GM12878 (cell line): Measurements from ENCODE around the gene EXOC8.

ENCODE experiments used
- ATF2 ChIP-seq: IDR thresholded peaks from 2 replicates; pipeline ENCODE4 v1.6.1; 2012; ENCODE audit warnings: low read length, inconsistent platforms
- CHD1 ChIP-seq: IDR thresholded peaks from 2 replicates; pipeline ENCODE4 v1.6.1; 2012; ENCODE audit warnings: low read depth, low read length, improper control_type of control experiment
- CHD4 ChIP-seq: fragments of 200-600 bp; sonication (generic); IDR thresholded peaks from 2 replicates; pipeline ENCODE4 v1.6.1; 2016; ENCODE audit warnings: mild to moderate bottlenecking
- EZH2 ChIP-seq: IDR thresholded peaks from 2 replicates; pipeline ENCODE4 v1.6.1; 2012; ENCODE audit warnings: low read depth, mild to moderate bottlenecking, control low read depth, inconsistent platforms, low read length, borderline replicate concordance; ENCODE audit not compliant: control insufficient read depth
- HDAC2 ChIP-seq: fragments of 200-600 bp; sonication (generic); IDR thresholded peaks from 2 replicates; pipeline ENCODE4 v1.6.1; 2017
- MAX ChIP-seq: IDR thresholded peaks from 2 replicates; pipeline ENCODE4 v1.6.1; 2012; ENCODE audit warnings: low read depth, low read length, improper control_type of control experiment
- MTA2 ChIP-seq: fragments of 450-650 bp; IDR thresholded peaks from 2 replicates; pipeline ENCODE4 v1.6.1; 2016; ENCODE audit warnings: low read depth, mild to moderate bottlenecking, moderate library complexity
- POLR2A ChIP-seq: IDR thresholded peaks from 2 replicates; pipeline ENCODE4 v1.6.1; 2011; ENCODE audit warnings: low read depth, mild to moderate bottlenecking, low read length
- POLR2AphosphoS5 ChIP-seq: IDR thresholded peaks from 2 replicates; pipeline ENCODE4 v1.6.1; 2011; ENCODE audit warnings: mild to moderate bottlenecking, low read length, inconsistent platforms
- RFX5 ChIP-seq: IDR thresholded peaks from 2 replicates; pipeline ENCODE4 v1.6.1; 2011; ENCODE audit warnings: low read depth, low read length, improper control_type of control experiment
- TAF1 ChIP-seq: IDR thresholded peaks from 2 replicates; pipeline ENCODE4 v1.6.1; 2011; ENCODE audit warnings: mild to moderate bottlenecking, low read depth, low read length, borderline replicate concordance
- TCF12 ChIP-seq: IDR thresholded peaks from 2 replicates; pipeline ENCODE4 v1.6.1; 2011; ENCODE audit warnings: low read depth, mild to moderate bottlenecking, low read length
- USF1 ChIP-seq: IDR thresholded peaks from 2 replicates; pipeline ENCODE4 v1.6.1; 2011; ENCODE audit warnings: borderline replicate concordance, low read depth, mild to moderate bottlenecking, moderate library complexity, mixed read lengths, low read length; ENCODE audit not compliant: insufficient read depth; ENCODE audit errors: extremely low read length
- ZBTB11 ChIP-seq: fragments of 450-650 bp; formaldehyde crosslinking; IDR thresholded peaks from 2 replicates; pipeline ENCODE4 v1.5.0; 2022; ENCODE audit warnings: mild to moderate bottlenecking, missing genetic modification characterization

- no peak for TF ChIP-seq RFX5
- TF ChIP-seq POLR2AphosphoS5 = no peak
- TF ChIP-seq MTA2 = no peak
- TF ChIP-seq CHD4 = no peak
- TF ChIP-seq CHD1 = no peak
- TF ChIP-seq USF1 = no peak
- no peak for TF ChIP-seq TAF1
- TF ChIP-seq POLR2A = no peak
- TF ChIP-seq HDAC2 = no peak
- TF ChIP-seq ZBTB11 = no peak
- no peak for TF ChIP-seq MAX
- no peak for TF ChIP-seq ATF2
- no peak for TF ChIP-seq TCF12
- TF ChIP-seq EZH2 = no peak
These were observed 4.9 kb downstream of the EXOC8 start for GRCh38 chr1:231332761-231333160.
